ENCODE data around the gene RIN2.

Gene RIN2

DNA sequence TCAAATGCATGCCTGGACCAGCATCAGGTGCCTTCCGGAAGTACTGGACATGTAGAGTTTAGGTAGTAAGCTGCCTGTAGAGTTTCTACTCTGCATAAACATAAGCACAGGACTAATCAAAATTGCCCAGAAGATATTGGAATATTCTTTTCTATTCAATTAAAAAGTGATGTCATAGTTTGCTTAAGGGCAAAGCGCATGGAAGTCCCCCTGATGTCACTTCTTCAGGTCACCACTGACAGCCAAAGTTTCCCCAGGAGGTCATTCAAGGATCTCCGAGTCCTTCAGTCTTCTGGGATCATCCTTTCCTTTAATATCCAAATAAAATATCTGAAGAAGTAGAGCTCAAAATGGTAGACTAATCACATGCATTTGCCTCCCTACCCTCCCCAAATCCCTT, 17.5 kb upstream of the RIN2 start:
- Histone ChIP-seq H3K36me3 (replicated peaks) (no peaks in the 10 kb centered on the region), H3K27me3 (replicated peaks) (no peaks in the 10 kb centered on the region), H3K27ac (no peak overlapping the region), H3K4me3 (ENCODE audit: low read depth, low read length) (no peak overlapping the region)
- no peak for DNase-seq
- TF ChIP-seq, protein P1, sequence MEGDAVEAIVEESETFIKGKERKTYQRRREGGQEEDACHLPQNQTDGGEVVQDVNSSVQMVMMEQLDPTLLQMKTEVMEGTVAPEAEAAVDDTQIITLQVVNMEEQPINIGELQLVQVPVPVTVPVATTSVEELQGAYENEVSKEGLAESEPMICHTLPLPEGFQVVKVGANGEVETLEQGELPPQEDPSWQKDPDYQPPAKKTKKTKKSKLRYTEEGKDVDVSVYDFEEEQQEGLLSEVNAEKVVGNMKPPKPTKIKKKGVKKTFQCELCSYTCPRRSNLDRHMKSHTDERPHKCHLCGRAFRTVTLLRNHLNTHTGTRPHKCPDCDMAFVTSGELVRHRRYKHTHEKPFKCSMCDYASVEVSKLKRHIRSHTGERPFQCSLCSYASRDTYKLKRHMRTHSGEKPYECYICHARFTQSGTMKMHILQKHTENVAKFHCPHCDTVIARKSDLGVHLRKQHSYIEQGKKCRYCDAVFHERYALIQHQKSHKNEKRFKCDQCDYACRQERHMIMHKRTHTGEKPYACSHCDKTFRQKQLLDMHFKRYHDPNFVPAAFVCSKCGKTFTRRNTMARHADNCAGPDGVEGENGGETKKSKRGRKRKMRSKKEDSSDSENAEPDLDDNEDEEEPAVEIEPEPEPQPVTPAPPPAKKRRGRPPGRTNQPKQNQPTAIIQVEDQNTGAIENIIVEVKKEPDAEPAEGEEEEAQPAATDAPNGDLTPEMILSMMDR (IDR thresholded peaks at IDR 0.05; ENCODE audit: low read depth, low read length, missing control alignments), result no peak
- in situ Hi-C loops (cut with HindIII; ENCODE audit: low pct_ligation_motif_present, low sequenced_read_pairs), result no loop called here

DNA sequence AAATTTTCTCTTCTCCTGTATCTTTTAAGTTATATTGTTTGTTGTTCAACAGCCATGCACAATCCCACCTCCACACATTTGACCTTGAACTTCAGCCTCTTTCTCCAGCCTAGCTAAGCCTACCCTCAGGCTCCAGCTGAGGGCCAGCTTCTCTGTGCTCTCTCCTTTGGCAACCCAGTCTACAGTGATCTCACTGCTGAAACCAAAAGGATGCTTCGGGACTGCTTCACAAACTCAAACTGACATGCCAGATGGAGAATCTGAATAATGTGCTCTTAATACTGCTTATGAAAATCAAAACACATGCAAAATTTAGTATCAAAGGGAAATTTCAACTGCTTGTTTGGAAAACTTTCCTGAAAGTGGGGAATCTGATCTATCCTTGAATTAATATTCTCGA, 16.1 kb upstream of the RIN2 start:
- TF ChIP-seq, protein P1 (IDR thresholded peaks at IDR 0.05; ENCODE audit: low read depth, low read length, missing control alignments), result no peak
- in situ Hi-C loops (cut with HindIII; ENCODE audit: low pct_ligation_motif_present, low sequenced_read_pairs), result no loop called here

DNA sequence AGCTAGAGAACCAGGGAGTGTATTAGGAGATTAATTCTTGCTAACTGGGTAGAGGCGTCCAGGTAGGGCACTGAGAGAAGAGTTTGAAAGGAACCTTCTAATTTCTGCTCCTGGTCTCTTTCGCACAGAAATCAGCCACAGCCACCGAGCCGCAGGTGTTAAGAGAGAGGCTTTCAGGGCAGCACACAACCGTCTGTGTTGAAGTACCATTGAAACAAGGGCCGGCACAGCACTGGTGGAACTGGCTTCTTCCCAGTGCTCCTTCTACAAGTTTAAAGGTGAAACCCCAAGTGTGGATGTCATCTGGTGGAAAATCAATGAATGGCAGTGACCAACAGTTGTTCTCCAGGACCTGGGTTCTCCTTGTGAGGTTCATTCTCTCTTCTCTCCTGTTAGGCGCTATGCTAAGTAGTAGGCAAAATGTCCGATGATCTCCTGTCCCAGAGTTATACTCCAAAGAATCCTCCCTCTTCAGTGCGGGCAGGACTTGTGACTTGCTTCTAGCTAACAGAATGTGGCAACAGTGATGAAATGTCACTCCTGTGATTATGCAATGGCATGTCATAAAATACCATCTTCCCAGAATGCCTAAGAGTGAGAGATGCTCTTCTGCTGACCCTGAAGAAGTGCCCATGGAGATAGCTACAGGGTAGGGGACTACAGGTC, 15.0 kb upstream of the RIN2 start:
- DNase-seq, result no peak
- Histone ChIP-seq H3K36me3 (replicated peaks) (no peaks in the 10 kb centered on the region), H3K27me3 (replicated peaks) (no peaks in the 10 kb centered on the region), H3K27ac (no peak overlapping the region), H3K4me3 (ENCODE audit: low read depth, low read length) (no peak overlapping the region)
- TF ChIP-seq, protein P1 (IDR thresholded peaks at IDR 0.05; ENCODE audit: low read depth, low read length, missing control alignments), result no peak
- in situ Hi-C loops (cut with HindIII; ENCODE audit: low pct_ligation_motif_present, low sequenced_read_pairs), result no loop called here

More for the DNA sequence above, 16.1 kb upstream of the RIN2 start:
- no peaks in the 10 kb centered on the region for H3K27me3 ChIP-seq (replicated peaks)
- H3K36me3 ChIP-seq (replicated peaks), result no peaks in the 10 kb centered on the region
- DNase-seq, result no peak
- no peak overlapping the region for H3K4me3 ChIP-seq (ENCODE audit: low read depth, low read length)
- no peak overlapping the region for H3K27ac ChIP-seq

DNA sequence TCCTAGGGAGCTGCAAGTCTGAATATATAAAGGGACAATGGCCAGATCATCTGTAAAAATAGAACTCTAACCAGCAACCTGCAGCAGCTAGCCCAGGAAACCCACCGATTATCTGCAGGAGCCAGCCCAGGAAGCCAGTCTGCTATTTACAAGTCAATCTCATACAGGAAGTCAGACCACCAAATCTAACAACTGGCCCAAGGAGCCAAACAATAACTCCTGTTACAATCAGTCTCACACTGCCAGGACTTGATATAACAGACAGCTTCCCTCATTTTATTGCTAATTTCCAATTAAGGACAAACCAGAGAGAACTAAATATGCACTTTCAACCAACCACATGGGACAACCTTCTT, 14.4 kb upstream of the RIN2 start:
- in situ Hi-C loops (cut with HindIII; ENCODE audit: low pct_ligation_motif_present, low sequenced_read_pairs), result no loop called here

DNA sequence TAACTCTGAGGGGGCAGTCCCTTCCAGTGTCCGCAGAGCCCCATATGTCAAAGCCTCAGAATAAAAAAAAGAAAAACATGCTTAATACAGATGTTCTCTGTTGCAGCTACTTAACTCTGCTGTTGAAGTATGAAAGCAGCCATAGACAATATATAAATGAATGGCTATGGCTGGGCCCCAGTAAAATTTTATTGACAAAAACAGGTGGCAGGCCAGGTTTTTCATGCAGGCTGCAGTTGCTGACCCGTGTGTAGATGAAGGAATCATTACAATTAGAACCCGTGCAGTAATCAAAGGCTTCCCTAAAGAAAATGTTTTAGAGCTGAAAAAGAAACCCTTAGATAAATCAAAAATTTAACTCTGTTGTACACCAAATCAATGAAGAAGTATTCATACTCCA, 13.0 kb upstream of the RIN2 start:
- DNase-seq, result no peak
- no peak overlapping the region for H3K4me3 ChIP-seq (ENCODE audit: low read depth, low read length)
- no peaks in the 10 kb centered on the region for H3K27me3 ChIP-seq (replicated peaks)
- in situ Hi-C loops (cut with HindIII; ENCODE audit: low pct_ligation_motif_present, low sequenced_read_pairs), result no loop called here
- TF ChIP-seq, protein P1 (IDR thresholded peaks at IDR 0.05; ENCODE audit: low read depth, low read length, missing control alignments), result no peak
- H3K36me3 ChIP-seq (replicated peaks), result no peaks in the 10 kb centered on the region
- H3K27ac ChIP-seq, result no peak overlapping the region

More for the DNA sequence above, 14.4 kb upstream of the RIN2 start:
- Histone ChIP-seq H3K36me3 (replicated peaks) (no peaks in the 10 kb centered on the region), H3K27me3 (replicated peaks) (no peaks in the 10 kb centered on the region), H3K4me3 (ENCODE audit: low read depth, low read length) (no peak overlapping the region), H3K27ac (no peak overlapping the region)
- TF ChIP-seq, protein P1 (IDR thresholded peaks at IDR 0.05; ENCODE audit: low read depth, low read length, missing control alignments), result no peak
- DNase-seq, result no peak

DNA sequence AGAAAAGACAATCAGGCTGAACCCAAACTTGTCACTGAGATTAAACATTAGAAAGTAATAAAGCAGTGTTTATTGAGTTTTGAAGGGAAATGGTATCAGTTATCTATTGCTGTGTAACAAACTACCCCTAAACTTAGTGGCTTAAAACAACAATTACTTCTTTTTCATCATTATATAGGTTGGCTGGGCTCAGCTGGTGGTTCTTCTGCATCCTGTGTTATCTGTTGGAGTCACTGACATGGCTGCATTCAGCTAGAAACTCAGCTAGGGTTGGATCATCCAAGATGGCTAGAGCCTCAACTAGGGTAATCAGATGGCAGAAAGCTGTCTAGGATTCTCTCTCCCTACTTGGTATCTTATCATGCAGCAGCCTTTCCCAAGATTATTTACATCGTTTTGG, 12.5 kb upstream of the RIN2 start:
- TF ChIP-seq, protein P1 (IDR thresholded peaks at IDR 0.05; ENCODE audit: low read depth, low read length, missing control alignments), result no peak
- no peaks in the 10 kb centered on the region for H3K36me3 ChIP-seq (replicated peaks)
- H3K4me3 ChIP-seq (ENCODE audit: low read depth, low read length), result no peak overlapping the region
- no peaks in the 10 kb centered on the region for H3K27me3 ChIP-seq (replicated peaks)
- H3K27ac ChIP-seq, result no peak overlapping the region
- in situ Hi-C loops (cut with HindIII; ENCODE audit: low pct_ligation_motif_present, low sequenced_read_pairs), result no loop called here
- no peak for DNase-seq
